22Rv1 (cell line): ENCODE data around the gene KCNJ14.

Source experiments
- H3K27ac ChIP-seq: fragments of 450-650 bp; 2 replicates; pipeline ENCODE4 v1.5.1; 2017
- CTCF ChIP-seq: fragments of 450-650 bp; IDR thresholded peaks from 2 replicates; pipeline ENCODE4 v1.5.1; 2017; ENCODE audit warnings: mild to moderate bottlenecking
- ZFX ChIP-seq: fragments of 450-650 bp; IDR thresholded peaks from 2 replicates; pipeline ENCODE4 v1.6.1; 2017; ENCODE audit warnings: antibody characterized with exemption, borderline replicate concordance

Gene KCNJ14

GRCh38 chr19:48441360-48442050 lies 13.9 kb upstream of the KCNJ14 start:
- H3K27ac ChIP-seq, result no peak overlapping the region
- TF ChIP-seq ZFX (no peak), CTCF (no peak)

GRCh38 chr19:48442116-48443035 lies 13.0 kb upstream of the KCNJ14 start:
- TF ChIP-seq ZFX (no peak), CTCF (no peak)
- no peak overlapping the region for H3K27ac ChIP-seq

- TF ChIP-seq CTCF (no peak), ZFX (no peak)
- no peak overlapping the region for H3K27ac ChIP-seq
Measured at GRCh38 chr19:48443256-48443655, 12.1 kb upstream of the KCNJ14 start.

GRCh38 chr19:48443731-48444128 lies 11.6 kb upstream of the KCNJ14 start:
- TF ChIP-seq CTCF (no peak), ZFX (no peak)
- peak overlapping the region; percentile 91 for H3K27ac ChIP-seq

GRCh38 chr19:48444129-48444935 lies 11.0 kb upstream of the KCNJ14 start:
- H3K27ac ChIP-seq, result peak overlapping the region; percentile 91
- TF ChIP-seq CTCF (no peak), ZFX (no peak)

GRCh38 chr19:48444936-48445200 lies 10.5 kb upstream of the KCNJ14 start:
- TF ChIP-seq CTCF (no peak), ZFX (no peak)
- H3K27ac ChIP-seq, result peak overlapping the region; percentile 91
